Smooth muscle cell (in vitro differentiated cells): Measurements from ENCODE around the gene ABCC9. TPM values are rescaled to one million over a fixed set of nuclear protein-coding genes. Genes with fewer than 3 reads are reported as not detected.

Experiments
- DNase-seq: peaks from one replicate; lab custom pipeline; 2025; ENCODE audit not compliant: unreplicated experiment; lab: John Stamatoyannopoulos, UW
- H2AFZ ChIP-seq: fragments of 200-600 bp; sonication (generic); 2 replicates; pipeline ENCODE4 v1.6.0; 2016; ENCODE audit warnings: antibody characterized with exemption, low read depth, mild to moderate bottlenecking
- H3F3A ChIP-seq: fragments of 200-600 bp; sonication (generic); 2 replicates; pipeline ENCODE4 v1.6.0; 2017; ENCODE audit warnings: antibody characterized with exemption, low read depth
- H3K27ac ChIP-seq: fragments of 200-600 bp; sonication (generic); 2 replicates; pipeline ENCODE4 v1.5.1; 2016; ENCODE audit warnings: low read depth, mild to moderate bottlenecking
- H3K27me3 ChIP-seq: fragments of 200-600 bp; sonication (generic); 2 replicates; pipeline ENCODE4 v1.6.1; 2016; ENCODE audit warnings: low read depth, mild to moderate bottlenecking
- H3K36me3 ChIP-seq: fragments of 200-600 bp; sonication (generic); 2 replicates; pipeline ENCODE4 v1.5.1; 2016; ENCODE audit warnings: low read depth
- H3K4me1 ChIP-seq: fragments of 200-600 bp; sonication (generic); 2 replicates; pipeline ENCODE4 v1.5.1; 2016; ENCODE audit warnings: low read depth
- H3K4me2 ChIP-seq: fragments of 200-600 bp; sonication (generic); 2 replicates; pipeline ENCODE4 v1.6.0; 2016; ENCODE audit warnings: mild to moderate bottlenecking
- H3K4me3 ChIP-seq: fragments of 200-600 bp; sonication (generic); 2 replicates; pipeline ENCODE4 v1.5.1; 2016; ENCODE audit warnings: mild to moderate bottlenecking
- H3K79me2 ChIP-seq: fragments of 200-600 bp; sonication (generic); 2 replicates; pipeline ENCODE4 v1.6.0; 2016; ENCODE audit warnings: low read depth, mild to moderate bottlenecking
- H3K9ac ChIP-seq: fragments of 200-600 bp; sonication (generic); 2 replicates; pipeline ENCODE4 v1.6.0; 2016; ENCODE audit warnings: low read depth
- H3K9me3 ChIP-seq: fragments of 200-600 bp; sonication (generic); replicated peaks from 2 replicates; pipeline ENCODE4 v1.5.1; 2016; ENCODE audit warnings: low read depth
- H4K20me1 ChIP-seq: fragments of 200-600 bp; sonication (generic); 2 replicates; pipeline ENCODE4 v1.6.0; 2016; ENCODE audit warnings: low read depth
- WGBS: methylation state at CpG from one replicate; pipeline ENCODE4 v1.1.7; 2016; ENCODE audit warnings: low lambda C conversion rate; 5-methylcytosine and 5-hydroxymethylcytosine counted together
- polyA plus RNA-seq: library from polyadenylated mRNA; unstranded; fragments of >200 nt; fragmentation: Nextera tagmentation; extraction: Ambion mirVana; gene quantifications from 2 replicates; pipeline ENCODE4 v1.2.1, GENCODE V29; 2016
- total RNA-seq: library from RNA; depleted of rRNA; stranded (reverse); fragments of >200 nt; gene quantifications from 2 replicates; pipeline ENCODE4 v1.2.3, GENCODE V29; 2014
- TF ChIP-seq, protein P1 (sequence below): fragments of 200-600 bp; sonication (generic); IDR thresholded peaks from 2 replicates; pipeline ENCODE4 v1.5.1; 2017; ENCODE audit warnings: borderline replicate concordance, mild to moderate bottlenecking, antibody characterized with exemption; ENCODE audit not compliant: insufficient read depth, poor library complexity, severe bottlenecking

The ABCC9 gene
- total and polyA plus RNA-seq, 2 experiments from 2014 or later, result 0.22 TPM; not detected in 1

DNA sequence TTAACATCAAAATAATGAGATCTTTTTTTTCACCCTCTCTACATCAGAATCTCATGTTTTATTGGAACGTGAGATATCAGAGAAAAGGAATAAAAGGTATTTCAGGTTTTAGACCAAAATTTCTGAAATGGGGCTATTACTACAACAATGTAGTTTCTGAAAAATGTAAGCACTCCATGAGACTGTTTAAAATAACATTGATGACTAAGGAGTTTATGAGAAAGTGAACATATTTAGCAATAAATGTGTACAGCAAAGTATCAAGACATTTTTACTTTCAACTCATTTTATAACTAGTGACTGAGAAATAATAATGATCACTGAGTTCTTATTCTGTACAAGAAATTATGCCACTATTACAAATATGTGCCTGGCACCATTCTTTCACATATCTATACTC lies 39.3 kb upstream of the ABCC9 start:
- Histone ChIP-seq H3K4me3 (no peak overlapping the region), H3K9ac (no peak overlapping the region), H3K79me2 (no peaks in the 10 kb centered on the region), H3K4me2 (no peak overlapping the region), H4K20me1 (no peaks in the 10 kb centered on the region), H3K27ac (no peak overlapping the region), H3F3A (no peaks in the 10 kb centered on the region), H3K9me3 (no peaks in the 10 kb centered on the region), H3K4me1 (no peaks in the 10 kb centered on the region), H3K36me3 (no peaks in the 10 kb centered on the region), H3K27me3 (no peaks in the 10 kb centered on the region), H2AFZ (no peak overlapping the region)
- DNase-seq, result no peak
- whole genome bisulfite sequencing, result 84% methylated on average over 1 of the region's 1 CpG
- TF ChIP-seq, protein P1, sequence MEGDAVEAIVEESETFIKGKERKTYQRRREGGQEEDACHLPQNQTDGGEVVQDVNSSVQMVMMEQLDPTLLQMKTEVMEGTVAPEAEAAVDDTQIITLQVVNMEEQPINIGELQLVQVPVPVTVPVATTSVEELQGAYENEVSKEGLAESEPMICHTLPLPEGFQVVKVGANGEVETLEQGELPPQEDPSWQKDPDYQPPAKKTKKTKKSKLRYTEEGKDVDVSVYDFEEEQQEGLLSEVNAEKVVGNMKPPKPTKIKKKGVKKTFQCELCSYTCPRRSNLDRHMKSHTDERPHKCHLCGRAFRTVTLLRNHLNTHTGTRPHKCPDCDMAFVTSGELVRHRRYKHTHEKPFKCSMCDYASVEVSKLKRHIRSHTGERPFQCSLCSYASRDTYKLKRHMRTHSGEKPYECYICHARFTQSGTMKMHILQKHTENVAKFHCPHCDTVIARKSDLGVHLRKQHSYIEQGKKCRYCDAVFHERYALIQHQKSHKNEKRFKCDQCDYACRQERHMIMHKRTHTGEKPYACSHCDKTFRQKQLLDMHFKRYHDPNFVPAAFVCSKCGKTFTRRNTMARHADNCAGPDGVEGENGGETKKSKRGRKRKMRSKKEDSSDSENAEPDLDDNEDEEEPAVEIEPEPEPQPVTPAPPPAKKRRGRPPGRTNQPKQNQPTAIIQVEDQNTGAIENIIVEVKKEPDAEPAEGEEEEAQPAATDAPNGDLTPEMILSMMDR, result no peak

DNA sequence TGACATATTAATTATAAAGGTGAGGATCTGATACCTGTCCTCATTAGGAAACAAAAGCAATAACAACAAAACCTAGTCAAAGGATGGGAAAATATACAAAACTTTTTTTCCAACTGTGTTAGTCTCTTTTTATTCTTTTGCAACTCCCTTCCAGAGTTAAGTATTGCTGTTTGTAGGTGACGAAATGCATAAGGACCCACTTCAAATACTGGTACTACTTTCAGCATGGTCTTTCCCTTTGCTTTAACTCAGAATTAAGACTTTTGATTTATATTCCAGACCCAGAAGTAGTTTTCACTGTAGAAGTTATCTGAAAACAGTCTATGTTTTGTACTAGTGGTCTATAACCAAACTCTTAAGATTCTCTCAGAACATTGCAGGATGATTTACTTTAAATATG lies 34.1 kb upstream of the ABCC9 start:
- Histone ChIP-seq H3F3A (no peaks in the 10 kb centered on the region), H3K9me3 (no peaks in the 10 kb centered on the region), H3K9ac (no peak overlapping the region), H3K27ac (no peak overlapping the region), H3K36me3 (no peaks in the 10 kb centered on the region), H3K4me1 (no peaks in the 10 kb centered on the region), H4K20me1 (no peaks in the 10 kb centered on the region), H3K27me3 (no peaks in the 10 kb centered on the region), H3K79me2 (no peaks in the 10 kb centered on the region), H3K4me2 (no peak overlapping the region), H3K4me3 (no peak overlapping the region), H2AFZ (no peak overlapping the region)
- TF ChIP-seq, protein P1, result no peak
- WGBS, result 94% methylated on average over 1 of the region's 1 CpG
- DNase-seq, result no peak

DNA sequence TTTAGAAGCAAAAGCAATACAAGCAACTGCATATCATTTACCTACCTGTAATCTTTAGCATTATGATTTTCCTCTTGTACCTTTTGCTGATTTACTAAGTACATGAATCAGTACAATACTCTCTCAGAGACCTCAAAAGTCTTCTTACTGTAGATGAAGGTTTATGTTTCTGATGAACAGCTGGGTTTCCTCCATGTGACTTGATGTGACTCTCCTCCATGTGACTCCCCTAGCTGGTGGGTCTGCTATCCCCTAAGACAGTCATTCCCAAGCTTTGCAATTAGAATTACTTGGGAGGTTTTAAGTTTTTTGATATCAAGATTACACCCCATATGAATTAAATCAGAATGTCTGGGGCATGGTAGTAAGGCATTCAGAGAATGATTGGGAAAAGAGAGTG lies 32.0 kb upstream of the ABCC9 start:
- H3K79me2 ChIP-seq, result no peaks in the 10 kb centered on the region
- H3K4me2 ChIP-seq, result no peak overlapping the region
- no peak overlapping the region for H3K4me3 ChIP-seq
- H3K9ac ChIP-seq, result no peak overlapping the region
- no peak overlapping the region for H2AFZ ChIP-seq
- H3K27me3 ChIP-seq, result no peaks in the 10 kb centered on the region
- H3K9me3 ChIP-seq, result no peaks in the 10 kb centered on the region
- no peaks in the 10 kb centered on the region for H4K20me1 ChIP-seq
- H3K4me1 ChIP-seq, result no peaks in the 10 kb centered on the region
- no peaks in the 10 kb centered on the region for H3K36me3 ChIP-seq
- H3F3A ChIP-seq, result no peaks in the 10 kb centered on the region
- TF ChIP-seq, protein P1, result no peak
- no peak overlapping the region for H3K27ac ChIP-seq
- DNase-seq, result no peak

DNA sequence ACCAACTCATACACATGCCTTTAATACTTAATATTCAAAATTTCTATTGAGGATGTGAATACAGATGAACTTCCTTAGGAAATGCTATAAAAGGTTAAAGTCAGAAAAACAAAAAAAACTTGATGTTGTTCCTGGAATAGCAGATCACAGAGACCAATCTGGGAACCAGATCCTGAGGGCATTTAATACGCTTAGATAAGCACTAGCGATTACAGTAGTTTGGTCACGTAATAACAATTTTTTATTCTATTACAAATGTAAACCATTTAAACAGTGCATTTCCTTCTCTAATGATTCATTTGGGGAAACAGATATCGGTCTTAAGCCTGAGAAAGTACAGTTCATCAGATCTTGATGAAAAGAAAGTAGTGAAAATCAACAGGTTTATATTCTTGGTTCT lies 30.8 kb upstream of the ABCC9 start:
- Histone ChIP-seq H3K9ac (no peak overlapping the region), H3K27ac (no peak overlapping the region), H3K4me3 (no peak overlapping the region), H3K79me2 (no peaks in the 10 kb centered on the region), H3F3A (no peaks in the 10 kb centered on the region), H3K4me2 (no peak overlapping the region), H3K27me3 (no peaks in the 10 kb centered on the region), H3K4me1 (no peaks in the 10 kb centered on the region), H3K9me3 (no peaks in the 10 kb centered on the region), H3K36me3 (no peaks in the 10 kb centered on the region), H2AFZ (no peak overlapping the region), H4K20me1 (no peaks in the 10 kb centered on the region)
- TF ChIP-seq, protein P1, result no peak
- no peak for DNase-seq
- WGBS, result 89% methylated on average over 4 of the region's 4 CpGs
